ENCODE data around the gene RBBP8NL. TPM values are rescaled to one million over a fixed set of nuclear protein-coding genes. Genes with fewer than 3 reads are reported as not detected.
"Not testable (repeated sequence)": the region's sequence is repeated elsewhere in the genome, so short reads cannot be mapped to it uniquely, and the experiment has no call there.

Gene RBBP8NL
- total and polyA plus RNA-seq, 4 donors, result not detected

DNA sequence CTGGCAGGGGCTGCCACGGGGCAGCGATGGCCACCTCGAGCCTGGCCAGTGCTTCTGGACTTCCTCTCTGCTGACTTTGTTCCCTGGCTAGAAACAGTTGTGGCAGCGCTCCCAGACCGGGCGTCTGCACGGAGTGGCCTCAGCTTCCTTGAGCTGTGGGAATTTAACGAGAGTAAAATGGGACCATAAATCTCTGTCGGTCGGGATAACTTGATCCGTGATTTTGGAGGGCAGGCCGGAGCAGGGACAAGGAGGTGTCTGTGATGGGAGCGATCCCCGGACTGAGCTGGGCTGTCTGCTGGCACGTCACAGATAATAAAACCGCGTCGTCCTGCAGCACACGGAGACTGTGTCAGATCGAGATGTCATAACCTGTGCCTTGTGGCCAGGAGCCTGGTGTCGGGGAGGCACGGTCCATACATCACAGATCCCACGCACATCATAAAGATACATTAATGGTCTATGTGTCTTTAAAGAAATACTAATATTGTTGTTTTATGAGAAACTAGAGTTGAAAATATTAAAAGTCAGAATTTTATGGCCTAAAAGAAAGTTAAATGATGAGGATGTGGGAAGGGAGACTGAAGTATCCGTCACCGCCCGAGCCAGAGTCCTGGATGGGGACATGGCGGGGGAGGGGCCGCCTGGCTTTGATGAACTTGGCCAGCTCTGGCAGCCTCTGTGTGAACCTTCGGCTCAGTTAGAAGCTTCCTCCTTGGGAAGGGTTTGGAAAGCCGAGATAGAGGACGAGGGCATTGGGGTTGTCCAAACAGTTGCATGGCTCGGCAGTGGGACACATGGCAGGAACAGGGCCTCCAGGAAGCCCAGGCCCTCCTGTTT is 6.5 kb upstream of the RBBP8NL start:
- 23% methylated on average over 28 of the region's 32 CpGs for WGBS (ENCODE audit: insufficient coverage)
- no peak overlapping the region for H3K4me3 ChIP-seq (ENCODE audit: low read depth, low read length)
- H3K9me3 ChIP-seq (ENCODE audit: control insufficient read depth, insufficient read depth, low read length), result no peaks in the 10 kb centered on the region
- H3K36me3 ChIP-seq (ENCODE audit: control insufficient read depth, insufficient read depth, low read length), result no peaks in the 10 kb centered on the region
- H3K27me3 ChIP-seq (ENCODE audit: control insufficient read depth, insufficient read depth, low read length), result peaks cover 3% of the 10 kb centered on the region
- peaks cover 41% of the 10 kb centered on the region for H3K4me1 ChIP-seq (ENCODE audit: control insufficient read depth, insufficient read depth, low read length)
- peak in 3 of 6 donors; percentile 13 to 62 (median 39) for DNase-seq (ENCODE audit: low read depth in 4 of 6, low spot score in 6 of 6)
- H3K27ac ChIP-seq (ENCODE audit: low read depth, low read length), result no peak overlapping the region

DNA sequence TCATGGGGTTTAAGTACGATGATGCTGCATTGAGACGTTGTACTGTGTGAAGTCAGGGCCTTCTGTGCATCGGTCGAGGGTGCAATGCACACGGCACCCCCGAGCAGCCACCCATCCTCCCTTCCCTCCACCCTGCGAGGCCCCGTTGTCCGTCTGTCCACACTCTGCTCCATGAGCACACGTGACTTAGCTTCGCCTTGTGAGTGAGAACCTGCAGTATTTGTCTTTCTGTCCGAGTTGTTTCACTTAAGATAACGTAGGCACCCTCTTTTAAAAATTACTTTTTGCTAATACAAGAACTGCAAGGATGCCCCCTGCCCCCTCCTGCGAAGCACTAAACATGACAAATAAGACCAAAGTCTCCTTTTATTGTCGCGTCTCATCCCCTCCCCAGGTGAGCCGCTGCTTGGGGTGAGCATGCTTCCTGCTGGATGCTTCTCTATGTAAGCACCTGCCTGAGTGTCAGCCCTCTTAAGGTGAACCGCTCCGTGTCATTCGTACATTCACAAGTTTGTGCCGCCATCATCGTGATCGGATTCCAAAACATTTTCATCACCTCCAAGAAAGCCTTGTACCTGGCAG is 3.6 kb upstream of the RBBP8NL start:
- WGBS (ENCODE audit: insufficient coverage), result 77% methylated on average over 19 of the region's 23 CpGs
- Histone ChIP-seq H3K27me3 (ENCODE audit: control insufficient read depth, insufficient read depth, low read length) (peaks cover 3% of the 10 kb centered on the region), H3K9me3 (ENCODE audit: control insufficient read depth, insufficient read depth, low read length) (no peaks in the 10 kb centered on the region), H3K27ac (ENCODE audit: low read depth, low read length) (no peak overlapping the region), H3K4me3 (ENCODE audit: low read depth, low read length) (no peak overlapping the region), H3K36me3 (ENCODE audit: control insufficient read depth, insufficient read depth, low read length) (no peaks in the 10 kb centered on the region), H3K4me1 (ENCODE audit: control insufficient read depth, insufficient read depth, low read length) (peaks cover 30% of the 10 kb centered on the region)
- no peak for DNase-seq (ENCODE audit: low read depth in 4 of 6, low spot score in 6 of 6)

DNA sequence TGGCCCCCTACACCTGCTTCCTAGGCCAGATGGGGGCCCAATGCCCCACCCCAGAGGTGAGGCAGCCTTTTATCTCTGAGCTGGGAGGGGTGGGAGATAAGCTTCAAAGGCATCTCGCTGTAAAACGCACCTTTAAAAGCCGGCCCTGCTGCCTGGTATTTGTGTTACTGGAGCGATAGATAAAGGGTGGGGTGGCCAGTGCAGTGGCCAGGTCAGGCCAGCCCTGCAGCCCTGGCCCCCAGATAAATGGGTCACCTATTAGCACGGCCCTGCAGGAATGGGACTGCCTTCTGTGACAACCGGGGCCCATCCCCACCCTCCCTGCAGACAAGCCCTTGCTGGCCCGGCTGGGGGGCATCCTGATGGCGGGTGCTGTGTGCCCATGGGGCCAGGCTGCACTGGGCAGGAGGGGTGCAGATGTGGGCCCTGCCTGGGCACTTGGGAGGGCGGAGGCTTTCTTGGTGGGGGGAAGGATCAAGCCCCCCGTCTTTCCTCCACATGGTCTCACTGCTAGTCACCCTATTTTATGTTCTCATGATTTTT is 3.0 kb upstream of the RBBP8NL start:
- 66% methylated on average over 5 of the region's 10 CpGs for WGBS (ENCODE audit: insufficient coverage)
- Histone ChIP-seq H3K9me3 (ENCODE audit: control insufficient read depth, insufficient read depth, low read length) (no peaks in the 10 kb centered on the region), H3K27me3 (ENCODE audit: control insufficient read depth, insufficient read depth, low read length) (peaks cover 3% of the 10 kb centered on the region), H3K4me3 (ENCODE audit: low read depth, low read length) (no peak overlapping the region), H3K4me1 (ENCODE audit: control insufficient read depth, insufficient read depth, low read length) (peaks cover 30% of the 10 kb centered on the region), H3K36me3 (ENCODE audit: control insufficient read depth, insufficient read depth, low read length) (no peaks in the 10 kb centered on the region), H3K27ac (ENCODE audit: low read depth, low read length) (no peak overlapping the region)
- no peak for DNase-seq (ENCODE audit: low read depth in 4 of 6, low spot score in 6 of 6)

DNA sequence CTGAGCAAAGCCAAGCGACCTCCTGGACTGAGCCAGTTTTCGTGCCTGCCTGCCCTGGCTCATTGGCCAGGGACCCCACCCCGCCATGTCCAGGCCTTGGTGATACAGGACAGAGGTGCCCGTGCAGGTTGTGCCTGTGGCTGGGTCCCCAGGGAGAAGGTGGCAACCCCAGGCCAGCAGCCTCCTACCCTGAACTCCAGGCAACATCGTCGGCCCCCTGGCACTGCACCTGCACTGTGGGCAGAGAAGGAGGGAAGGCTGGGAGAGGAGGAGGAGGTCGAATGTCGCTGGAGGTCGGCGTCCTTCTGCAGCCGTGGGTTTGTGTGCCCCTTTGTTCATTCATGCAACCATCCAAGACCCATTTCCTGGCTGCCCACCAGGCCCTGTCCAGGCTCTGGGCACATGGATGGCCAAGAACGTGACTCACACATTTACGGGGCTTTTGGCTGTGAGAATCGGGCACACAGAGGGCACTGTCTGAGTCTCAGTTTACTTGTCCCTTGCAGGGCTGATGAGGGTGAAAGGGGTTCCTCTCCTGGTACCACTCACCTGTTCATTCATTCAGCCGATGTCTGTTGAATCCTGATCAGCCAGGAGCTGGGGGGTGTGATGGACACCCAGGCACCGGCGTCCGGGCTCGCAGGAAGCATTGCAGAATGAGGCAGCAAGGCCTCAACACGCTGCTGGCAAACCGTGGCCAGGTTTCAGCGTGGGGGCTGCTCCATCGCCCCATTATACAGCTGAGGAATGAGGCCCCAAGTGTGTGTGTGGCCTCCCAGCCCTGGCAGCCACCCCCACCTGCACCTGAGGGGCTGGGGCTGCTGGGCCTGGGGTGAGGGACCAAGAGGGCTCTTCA is 2.3 kb upstream of the RBBP8NL start:
- Histone ChIP-seq H3K9me3 (ENCODE audit: control insufficient read depth, insufficient read depth, low read length) (no peaks in the 10 kb centered on the region), H3K36me3 (ENCODE audit: control insufficient read depth, insufficient read depth, low read length) (no peaks in the 10 kb centered on the region), H3K4me1 (ENCODE audit: control insufficient read depth, insufficient read depth, low read length) (peaks cover 27% of the 10 kb centered on the region), H3K27me3 (ENCODE audit: control insufficient read depth, insufficient read depth, low read length) (peaks cover 3% of the 10 kb centered on the region), H3K4me3 (ENCODE audit: low read depth, low read length) (no peak overlapping the region), H3K27ac (ENCODE audit: low read depth, low read length) (no peak overlapping the region)
- 79% methylated on average over 21 of the region's 23 CpGs for WGBS (ENCODE audit: insufficient coverage)
- DNase-seq (ENCODE audit: low read depth in 4 of 6, low spot score in 6 of 6), result no peak

DNA sequence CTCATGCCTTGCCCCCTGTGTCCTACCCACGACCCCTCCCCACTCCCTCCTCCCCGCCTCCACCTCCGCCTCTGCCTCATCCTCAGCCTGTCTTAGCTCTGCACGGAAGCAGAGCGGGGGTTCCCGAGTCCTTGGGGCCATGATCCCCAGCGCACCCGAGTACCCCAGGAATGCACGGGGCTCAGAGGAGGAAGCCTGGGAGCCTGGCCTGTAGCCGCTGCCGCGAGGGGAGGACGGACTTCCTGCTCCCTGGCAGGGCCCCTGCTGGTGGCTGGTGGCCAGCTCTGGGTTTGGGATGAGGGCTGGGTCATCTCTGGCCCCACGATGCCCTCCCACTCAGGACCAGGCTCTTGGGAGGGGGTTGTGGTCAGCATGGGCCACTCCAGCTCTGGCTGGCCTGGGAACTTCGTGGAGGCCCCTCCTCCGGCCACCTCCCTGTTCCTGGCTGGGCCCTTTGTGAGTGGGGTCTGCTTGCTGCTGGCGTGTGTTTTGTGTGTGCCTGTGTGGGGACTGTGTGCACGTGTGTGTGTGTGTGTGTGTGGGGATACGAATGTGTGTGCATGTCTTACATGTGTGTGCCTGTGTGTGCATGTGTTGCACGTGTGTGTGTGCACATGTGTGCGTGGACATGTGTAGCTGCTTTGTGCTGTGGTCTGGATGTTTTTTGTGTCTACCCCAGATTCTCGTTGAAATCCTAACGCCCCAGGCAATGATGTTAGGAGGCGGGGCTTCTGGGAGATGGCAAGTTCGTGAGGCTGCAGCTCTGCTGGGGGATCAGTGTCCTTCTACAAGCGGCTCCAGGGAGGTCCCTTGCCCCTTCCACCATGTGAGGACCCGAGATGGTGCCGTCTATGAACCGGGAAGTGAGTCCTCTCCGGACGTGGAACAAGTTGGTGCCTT is 1.3 kb upstream of the RBBP8NL start:
- Histone ChIP-seq H3K4me1 (ENCODE audit: control insufficient read depth, insufficient read depth, low read length) (peaks cover 17% of the 10 kb centered on the region), H3K4me3 (ENCODE audit: low read depth, low read length) (no peak overlapping the region), H3K27me3 (ENCODE audit: control insufficient read depth, insufficient read depth, low read length) (peaks cover 3% of the 10 kb centered on the region), H3K9me3 (ENCODE audit: control insufficient read depth, insufficient read depth, low read length) (no peaks in the 10 kb centered on the region), H3K27ac (ENCODE audit: low read depth, low read length) (no peak overlapping the region), H3K36me3 (ENCODE audit: control insufficient read depth, insufficient read depth, low read length) (no peaks in the 10 kb centered on the region)
- WGBS (ENCODE audit: insufficient coverage), result 62% methylated on average over 30 of the region's 31 CpGs
- no peak for DNase-seq (ENCODE audit: low read depth in 4 of 6, low spot score in 6 of 6)

DNA sequence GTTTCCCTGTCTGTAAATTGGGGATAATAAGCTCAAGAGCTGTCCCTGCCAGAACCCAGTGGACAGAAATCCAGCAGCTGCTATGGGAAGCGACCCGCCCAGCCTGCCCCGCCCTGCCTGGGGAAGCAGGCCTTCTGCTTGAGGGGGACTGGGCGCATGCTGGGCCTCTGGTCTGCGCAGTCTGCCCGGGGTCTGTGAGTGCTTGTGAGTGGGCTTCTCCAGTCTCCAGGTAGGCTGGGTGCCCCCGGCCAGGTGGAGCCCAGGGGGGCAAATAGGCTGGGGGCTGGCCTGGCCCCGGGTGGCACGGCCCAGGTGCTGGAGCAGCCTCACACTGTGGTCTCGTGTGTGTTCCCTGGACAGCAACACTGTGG is 648 bp upstream of the RBBP8NL start:
- Histone ChIP-seq H3K36me3 (ENCODE audit: control insufficient read depth, insufficient read depth, low read length) (no peaks in the 10 kb centered on the region), H3K27ac (ENCODE audit: low read depth, low read length) (no peak overlapping the region), H3K4me1 (ENCODE audit: control insufficient read depth, insufficient read depth, low read length) (peaks cover 10% of the 10 kb centered on the region), H3K27me3 (ENCODE audit: control insufficient read depth, insufficient read depth, low read length) (peaks cover 3% of the 10 kb centered on the region), H3K4me3 (ENCODE audit: low read depth, low read length) (no peak overlapping the region), H3K9me3 (ENCODE audit: control insufficient read depth, insufficient read depth, low read length) (no peaks in the 10 kb centered on the region)
- no peak for DNase-seq (ENCODE audit: low read depth in 4 of 6, low spot score in 6 of 6)
- WGBS (ENCODE audit: insufficient coverage), result 83% methylated on average over 10 of the region's 10 CpGs

DNA sequence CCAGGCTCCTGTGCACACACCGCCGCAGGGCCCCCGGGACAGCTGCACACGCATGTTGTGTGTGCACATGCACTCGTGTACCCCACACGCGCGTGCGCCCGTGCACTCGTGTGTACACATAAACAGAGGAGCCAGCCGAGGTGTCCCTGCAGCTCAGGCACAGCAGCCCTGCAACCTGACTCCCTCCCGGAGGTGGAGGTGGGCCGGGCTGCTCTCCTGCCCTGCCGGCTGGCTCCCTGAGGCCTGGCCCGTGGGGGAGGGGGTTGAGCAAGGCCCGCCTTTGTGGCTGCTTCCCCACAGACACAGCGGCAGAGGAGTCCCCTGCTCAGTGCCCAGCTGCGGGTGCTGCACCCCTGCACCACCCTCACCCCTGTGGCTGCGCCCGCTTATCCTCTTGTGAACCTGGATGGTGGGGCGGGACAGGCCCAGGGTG is 624 bp downstream of the RBBP8NL start:
- Histone ChIP-seq H3K27ac (ENCODE audit: low read depth, low read length) (no peak overlapping the region), H3K36me3 (ENCODE audit: control insufficient read depth, insufficient read depth, low read length) (no peaks in the 10 kb centered on the region), H3K4me3 (ENCODE audit: low read depth, low read length) (no peak overlapping the region), H3K9me3 (ENCODE audit: control insufficient read depth, insufficient read depth, low read length) (no peaks in the 10 kb centered on the region), H3K4me1 (ENCODE audit: control insufficient read depth, insufficient read depth, low read length) (peaks cover 9% of the 10 kb centered on the region), H3K27me3 (ENCODE audit: control insufficient read depth, insufficient read depth, low read length) (peaks cover 3% of the 10 kb centered on the region)
- DNase-seq (ENCODE audit: low read depth in 4 of 6, low spot score in 6 of 6), result no peak
- 61% methylated on average over 22 of the region's 22 CpGs for WGBS (ENCODE audit: insufficient coverage)

DNA sequence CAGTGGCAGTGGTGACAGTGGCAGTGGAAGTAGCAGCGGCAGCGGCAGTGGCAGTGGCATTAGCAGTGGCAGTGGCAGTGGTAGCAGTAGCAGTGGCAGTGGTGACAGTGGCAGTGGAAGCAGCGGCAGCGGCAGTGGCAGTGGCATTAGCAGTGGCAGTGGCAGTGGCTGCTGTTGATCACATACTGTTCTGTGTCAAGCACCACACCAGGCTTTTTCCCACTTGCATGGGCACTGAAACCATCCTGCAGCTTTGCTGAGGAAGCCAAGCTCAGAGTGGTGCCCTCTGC is 1.3 kb downstream of the RBBP8NL start:
- H3K4me3 ChIP-seq (ENCODE audit: low read depth, low read length); H3K36me3 ChIP-seq (ENCODE audit: control insufficient read depth, insufficient read depth, low read length); H3K27ac ChIP-seq (ENCODE audit: low read depth, low read length); H3K27me3 ChIP-seq (ENCODE audit: control insufficient read depth, insufficient read depth, low read length); H3K9me3 ChIP-seq (ENCODE audit: control insufficient read depth, insufficient read depth, low read length); DNase-seq (ENCODE audit: low read depth in 4 of 6, low spot score in 6 of 6); H3K4me1 ChIP-seq (ENCODE audit: control insufficient read depth, insufficient read depth, low read length): not testable (repeated sequence)
- 97% methylated on average over 4 of the region's 4 CpGs for WGBS (ENCODE audit: insufficient coverage)
